Left kidney (tissue), 2 donors: ENCODE data around the gene LPAR2. TPM values are rescaled to one million over a fixed set of nuclear protein-coding genes. Genes with fewer than 3 reads are reported as not detected.
A peak's percentile ranks its signal among the peaks of the same experiment; 100 is the strongest.
"Not testable (repeated sequence)": the region's sequence is repeated elsewhere in the genome, so short reads cannot be mapped to it uniquely, and the experiment has no call there.

Source experiments
- DNase-seq: peaks from one replicate; pipeline ENCODE4 v3.0.0-alpha.2; 2013
- polyA plus RNA-seq: library from polyadenylated mRNA; unstranded; fragments of 120-200 nt; gene quantifications from one replicate; pipeline ENCODE4 v1.2.1, GENCODE V29; 2013; ENCODE audit not compliant: insufficient read length

Gene LPAR2
- polyA plus RNA-seq, 1 donor = 26.1 TPM

DNA sequence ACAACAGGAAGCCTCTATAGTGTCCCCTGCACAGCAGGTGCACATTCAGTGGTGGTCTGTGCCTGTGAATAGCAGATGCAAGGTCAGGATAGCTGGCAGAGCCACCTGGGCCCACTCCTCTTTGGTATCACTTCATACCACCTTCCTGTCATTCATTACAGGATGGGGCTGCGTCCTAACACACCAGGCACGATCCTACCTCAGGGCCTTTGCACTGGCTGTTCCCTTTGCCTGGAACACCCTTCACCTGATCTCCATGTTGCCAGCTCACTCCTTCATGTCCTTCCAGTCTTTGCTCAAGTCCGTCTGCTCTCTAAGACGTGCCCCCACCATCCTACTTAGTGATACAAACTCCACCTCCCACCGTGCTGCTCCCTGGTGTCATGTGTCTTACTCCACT is 4.6 kb upstream of the LPAR2 start:
- no peak for DNase-seq

DNA sequence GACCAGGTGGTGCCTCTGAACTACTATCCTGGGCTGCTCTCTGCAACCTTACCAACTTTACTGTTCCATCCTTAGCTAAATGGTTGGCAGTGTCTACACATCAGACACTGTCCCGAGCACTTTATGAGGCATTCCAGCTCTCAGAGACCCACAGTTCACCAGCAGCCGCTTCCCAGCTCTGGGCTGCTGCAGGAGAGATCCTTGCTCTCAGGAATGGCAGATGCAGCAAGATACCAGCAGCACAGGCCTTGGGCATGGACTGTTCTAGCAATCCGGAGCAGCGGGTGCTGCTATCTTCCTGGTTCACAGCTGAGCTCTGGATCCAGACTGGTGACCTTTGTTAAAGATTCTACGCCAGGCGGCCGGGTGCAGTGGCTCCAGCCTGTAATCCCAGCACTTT is 3.3 kb upstream of the LPAR2 start:
- DNase-seq = no peak

DNA sequence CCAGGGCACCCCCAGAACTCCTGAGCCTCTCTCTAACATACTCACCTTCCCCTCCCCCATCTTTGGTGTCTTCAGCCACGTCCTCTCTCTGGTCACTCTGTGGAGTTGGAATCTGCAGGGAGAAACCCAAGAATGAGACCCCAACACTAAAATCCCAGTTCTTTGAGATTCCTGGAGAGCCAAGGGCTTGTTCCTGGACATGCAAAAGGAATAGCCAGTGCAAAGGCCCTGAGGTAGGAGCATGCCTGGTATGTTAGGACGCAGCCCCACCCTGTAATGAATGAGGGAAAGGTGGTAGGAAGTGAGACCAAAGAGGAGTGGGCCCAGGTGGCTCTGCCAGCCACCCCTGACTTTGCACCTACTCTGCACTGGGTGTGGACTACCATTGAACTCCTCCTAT is 2.4 kb upstream of the LPAR2 start:
- DNase-seq = no peak

DNA sequence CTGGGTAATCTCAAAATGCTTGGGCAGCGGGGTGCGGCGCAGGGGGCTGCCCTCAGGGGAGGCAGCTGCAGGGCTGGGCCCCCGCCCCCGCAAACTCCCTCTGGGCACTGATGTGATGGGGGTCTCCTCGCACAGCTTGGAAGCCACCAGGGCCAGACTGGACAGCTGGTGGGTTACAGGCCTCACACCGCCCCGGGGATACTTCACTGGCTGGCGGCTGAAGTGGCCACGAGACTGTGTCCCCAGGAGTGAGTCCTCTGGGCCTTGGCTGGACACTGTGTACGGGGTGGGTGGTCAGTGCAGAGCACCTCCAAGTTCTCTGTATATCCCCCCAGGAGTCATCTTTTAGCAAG is 2.0 kb upstream of the LPAR2 start:
- no peak for DNase-seq

DNA sequence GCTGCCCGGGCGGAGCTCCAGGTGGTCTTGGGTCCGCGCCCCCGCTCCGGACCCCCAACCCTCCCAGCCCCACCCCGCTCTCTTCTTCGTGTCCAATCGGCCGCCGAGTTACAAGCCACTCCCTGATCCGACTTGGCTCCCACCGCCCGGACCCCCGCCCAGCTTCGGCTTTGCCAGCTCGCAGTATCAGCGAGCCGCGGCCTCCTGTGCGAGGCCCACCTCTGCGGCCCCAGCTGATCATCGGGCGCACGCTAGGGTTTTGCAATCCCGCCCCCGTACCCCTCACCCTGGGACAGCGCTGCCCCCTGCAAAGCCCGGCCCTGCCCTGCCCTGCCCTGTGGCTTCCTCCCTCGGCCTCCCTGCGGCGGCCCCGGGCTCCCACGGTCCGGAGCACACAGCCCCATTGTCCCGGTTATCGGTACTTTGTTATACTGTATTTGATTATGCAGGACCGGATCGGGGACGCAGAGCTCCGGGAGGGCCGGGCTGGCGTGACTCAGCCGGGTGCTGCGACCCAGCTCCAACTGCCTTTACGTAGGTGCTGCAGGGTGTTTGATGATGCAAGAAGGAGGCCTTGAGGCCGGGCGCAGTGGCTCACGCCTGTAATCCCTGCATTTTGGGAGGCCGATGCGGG is 598 bp upstream of the LPAR2 start:
- peak; percentile 75 for DNase-seq

DNA sequence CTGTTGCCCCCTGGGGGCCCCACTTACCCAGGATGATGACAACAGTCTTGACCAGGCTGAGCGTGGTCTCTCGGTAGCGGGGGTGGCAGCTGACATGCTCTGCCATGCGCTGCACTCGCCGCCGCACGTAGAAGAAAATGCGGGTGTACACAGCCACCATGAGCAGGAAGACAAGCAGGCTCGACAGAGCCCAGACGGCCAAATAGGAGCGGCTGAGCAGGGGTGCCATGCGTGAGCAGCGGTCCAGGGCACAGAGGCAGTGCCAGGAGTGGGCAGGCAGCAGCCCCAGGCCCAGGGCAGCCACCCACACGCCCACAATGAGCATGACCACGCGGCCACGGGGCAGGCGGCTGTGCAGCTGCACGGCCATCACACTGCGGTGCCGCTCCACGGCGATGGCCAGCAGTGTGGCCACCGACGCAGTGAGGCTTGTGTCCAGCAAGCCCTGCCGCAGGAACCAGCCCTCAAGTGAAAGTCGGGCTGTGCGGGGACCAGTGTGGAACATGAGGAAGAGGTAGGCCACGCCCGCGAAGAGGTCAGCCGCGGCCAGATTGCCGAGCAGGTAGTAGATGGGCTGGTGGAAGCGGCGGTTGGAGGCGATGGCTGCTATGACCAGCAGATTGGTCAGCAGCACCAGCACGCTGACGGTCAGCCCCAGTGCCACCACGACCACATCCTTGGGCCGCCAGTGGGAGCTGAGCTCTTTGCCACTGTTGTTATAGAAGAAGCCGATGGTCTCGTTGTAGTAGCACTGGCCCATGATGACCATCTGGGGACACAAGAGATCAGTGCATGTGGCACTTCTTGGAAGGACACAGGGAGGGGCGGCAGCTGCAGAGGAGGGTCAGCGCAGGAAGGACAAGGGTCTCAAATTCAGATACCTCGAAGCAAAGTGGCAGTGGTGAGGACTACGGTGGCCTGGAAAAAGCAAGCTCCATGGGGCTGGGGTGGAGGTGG is 1.2 kb downstream of the LPAR2 start:
- no peak for DNase-seq

DNA sequence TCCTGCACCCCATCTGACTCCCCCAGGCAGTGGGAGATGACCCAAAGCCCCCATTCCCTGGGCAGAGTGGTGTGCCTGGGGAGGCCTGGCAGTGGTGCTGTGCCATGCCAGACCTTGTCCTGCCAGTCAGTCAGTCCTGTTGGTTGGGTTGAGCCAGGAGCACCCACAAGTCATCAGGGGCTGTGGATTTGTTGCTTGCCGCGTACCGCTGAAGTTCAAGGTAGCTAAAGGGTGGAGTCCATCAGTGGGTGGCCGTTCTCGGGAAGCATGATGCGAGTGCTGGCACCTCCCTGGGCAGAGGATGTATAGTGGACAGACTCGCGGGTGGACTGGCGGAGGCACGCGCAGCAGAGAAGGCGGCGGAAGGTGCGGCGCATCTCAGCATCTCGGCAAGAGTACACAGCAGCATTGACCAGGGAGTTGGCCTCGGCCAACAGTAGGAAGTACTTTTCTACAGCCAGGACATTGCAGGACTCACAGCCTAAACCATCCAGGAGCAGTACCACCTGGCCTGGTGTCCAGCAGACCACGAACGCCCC is 3.9 kb downstream of the LPAR2 start:
- DNase-seq = no peak

DNA sequence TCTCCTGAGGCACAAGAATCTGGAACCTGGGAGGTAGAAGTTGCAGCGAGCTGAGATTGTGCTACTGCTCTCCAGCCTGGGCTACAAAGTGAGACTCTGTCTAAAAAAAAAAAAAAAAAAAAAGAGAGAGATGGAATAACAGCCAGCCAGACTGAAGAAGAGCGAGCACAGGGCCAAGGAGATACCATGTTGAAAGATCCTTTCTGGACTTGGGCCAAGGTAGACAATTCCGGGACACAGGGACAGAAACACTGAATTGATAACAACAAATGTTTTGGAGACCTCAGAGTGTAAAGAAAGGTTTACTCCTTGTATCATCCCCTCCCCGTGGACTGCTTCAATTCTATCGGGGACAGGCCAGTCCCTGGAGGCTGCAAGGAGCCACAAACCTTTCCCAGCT is 4.6 kb downstream of the LPAR2 start:
- no peak for DNase-seq

DNA sequence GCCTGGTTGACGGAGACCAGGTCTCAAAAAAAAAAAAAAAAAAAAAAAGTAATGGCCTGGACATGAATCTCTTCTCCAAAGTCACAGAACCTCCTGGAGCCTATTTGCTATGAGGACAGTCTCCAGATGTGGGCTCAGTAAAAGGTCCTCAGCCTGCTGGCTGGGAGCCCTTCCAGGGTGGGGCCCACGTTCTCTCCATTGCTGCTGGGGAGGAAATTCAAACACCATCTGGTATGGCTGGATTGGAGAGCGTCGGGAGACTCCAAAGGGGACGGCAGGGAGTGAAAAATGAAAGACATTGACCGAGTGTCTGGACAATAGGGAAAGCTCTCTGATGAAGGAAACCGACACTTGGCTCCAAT is 8.2 kb downstream of the LPAR2 start:
- DNase-seq = no peak

DNA sequence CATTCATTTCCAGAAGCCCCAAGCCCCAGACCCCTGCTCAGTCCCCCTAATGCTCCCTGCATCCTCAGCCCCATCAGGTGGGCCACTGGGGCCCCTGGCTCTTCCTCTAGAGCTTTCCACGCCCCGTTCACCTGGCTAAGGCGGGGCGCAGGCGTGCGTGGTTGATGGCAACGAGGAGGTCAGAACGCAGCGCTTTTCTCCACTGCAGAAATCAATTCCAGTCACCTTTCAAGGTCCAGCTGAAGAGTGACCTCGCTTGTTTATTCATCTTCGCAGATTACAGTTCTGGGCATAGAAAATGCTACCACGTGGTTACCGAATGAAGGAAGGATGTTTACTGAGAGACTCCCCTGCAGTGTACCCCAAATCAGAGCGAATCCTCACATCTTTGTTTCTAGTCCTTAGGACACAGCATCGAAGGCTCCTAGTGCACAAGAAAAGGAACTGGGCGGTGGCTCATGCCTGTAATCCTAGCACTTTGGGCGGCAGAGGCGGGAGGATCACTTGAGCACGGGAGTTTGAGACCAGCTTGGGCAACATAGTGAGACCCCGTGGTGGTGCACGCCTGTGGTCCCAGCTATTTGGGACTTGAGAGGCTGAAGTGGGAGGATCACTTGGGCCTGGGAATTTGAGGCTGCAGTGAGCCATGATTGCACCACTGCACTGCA is 8.7 kb downstream of the LPAR2 start:
- DNase-seq = no peak

DNA sequence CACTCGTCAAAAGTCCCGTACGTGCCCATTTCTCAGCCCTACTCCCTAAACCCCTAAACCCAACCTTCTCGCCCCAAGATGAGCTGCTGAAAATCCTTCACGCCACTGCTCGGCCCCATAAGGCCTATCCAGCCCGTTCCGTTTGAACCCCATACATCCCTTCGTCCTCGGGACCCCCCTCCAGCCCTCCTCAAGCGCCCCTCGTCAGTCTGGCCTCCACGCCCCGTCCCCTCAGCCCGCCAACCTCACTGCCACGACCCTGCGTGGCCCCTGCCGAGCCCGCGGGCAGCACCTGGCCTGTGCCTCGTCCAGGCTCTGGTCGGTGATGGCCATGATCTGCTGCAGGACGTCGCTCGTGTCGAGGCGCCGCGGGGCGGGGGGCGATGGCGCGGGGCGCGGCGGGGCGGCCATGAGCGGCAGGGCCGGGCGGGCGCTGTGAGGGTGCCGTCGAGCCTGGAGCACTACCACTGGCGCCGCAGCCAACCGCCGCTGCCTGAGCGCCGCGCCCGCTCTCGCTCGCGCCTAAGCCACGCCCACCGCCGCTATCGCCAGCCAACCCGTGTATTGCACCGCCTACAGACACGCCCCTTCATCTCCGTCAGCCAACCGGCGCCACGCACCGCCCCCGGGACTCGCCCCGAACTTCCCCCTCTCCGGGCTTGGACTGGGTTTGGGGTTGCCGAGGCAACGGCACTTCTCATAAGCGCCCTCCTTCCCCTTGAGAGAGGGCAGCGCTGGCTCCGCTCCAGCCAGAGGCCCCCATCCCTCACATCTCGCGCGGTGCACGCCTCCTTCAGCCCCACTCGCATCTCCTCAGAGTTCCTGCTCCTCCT is 9.6 kb downstream of the LPAR2 start, which contains the start of gene PBX4:
PBX4 (minus strand) TSS at position 469 of the 833 bp plus-strand sequence; CDS start at position 411, 58 bp downstream.
- DNase-seq = peak; percentile 95

DNA sequence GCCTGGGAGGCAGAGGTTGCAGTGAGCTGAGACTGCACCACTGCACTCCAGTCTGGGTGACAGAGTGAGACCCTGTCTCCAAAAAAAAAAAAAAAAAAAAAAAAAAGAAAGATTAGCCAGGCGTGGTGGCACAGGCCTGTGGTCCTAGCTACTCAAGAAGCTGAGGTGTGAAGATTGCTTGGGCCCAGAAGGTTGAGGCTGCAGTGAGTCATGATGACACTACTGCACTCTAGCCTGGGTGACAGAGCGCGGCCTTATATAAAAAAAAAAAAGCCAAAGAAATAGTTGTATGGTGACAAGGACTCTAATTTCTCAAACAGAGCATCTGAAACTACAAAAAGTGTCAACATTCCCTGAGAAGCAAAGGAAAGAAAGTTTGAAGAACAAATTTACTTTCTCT is 12.9 kb downstream of the LPAR2 start:
- DNase-seq = no peak

DNA sequence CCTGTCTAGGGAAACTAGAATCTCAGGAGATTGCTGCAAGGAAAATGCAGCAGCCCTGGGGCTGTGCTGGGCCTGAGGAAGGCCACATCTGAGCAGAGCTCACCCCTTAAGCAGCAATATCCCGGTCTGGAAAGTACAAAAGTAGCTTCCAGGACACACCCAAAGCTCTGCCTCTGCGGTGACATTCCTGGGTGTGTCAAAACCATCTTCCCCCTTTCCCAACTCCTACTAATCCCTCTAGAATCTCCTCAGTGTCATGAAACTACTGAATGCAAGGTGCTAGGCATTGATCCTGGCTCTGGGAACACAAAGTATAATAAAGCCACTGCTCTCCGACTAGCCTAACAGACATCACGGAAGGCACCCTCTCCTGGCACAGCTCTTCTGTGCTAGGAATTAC is 14.5 kb downstream of the LPAR2 start:
- no peak for DNase-seq

DNA sequence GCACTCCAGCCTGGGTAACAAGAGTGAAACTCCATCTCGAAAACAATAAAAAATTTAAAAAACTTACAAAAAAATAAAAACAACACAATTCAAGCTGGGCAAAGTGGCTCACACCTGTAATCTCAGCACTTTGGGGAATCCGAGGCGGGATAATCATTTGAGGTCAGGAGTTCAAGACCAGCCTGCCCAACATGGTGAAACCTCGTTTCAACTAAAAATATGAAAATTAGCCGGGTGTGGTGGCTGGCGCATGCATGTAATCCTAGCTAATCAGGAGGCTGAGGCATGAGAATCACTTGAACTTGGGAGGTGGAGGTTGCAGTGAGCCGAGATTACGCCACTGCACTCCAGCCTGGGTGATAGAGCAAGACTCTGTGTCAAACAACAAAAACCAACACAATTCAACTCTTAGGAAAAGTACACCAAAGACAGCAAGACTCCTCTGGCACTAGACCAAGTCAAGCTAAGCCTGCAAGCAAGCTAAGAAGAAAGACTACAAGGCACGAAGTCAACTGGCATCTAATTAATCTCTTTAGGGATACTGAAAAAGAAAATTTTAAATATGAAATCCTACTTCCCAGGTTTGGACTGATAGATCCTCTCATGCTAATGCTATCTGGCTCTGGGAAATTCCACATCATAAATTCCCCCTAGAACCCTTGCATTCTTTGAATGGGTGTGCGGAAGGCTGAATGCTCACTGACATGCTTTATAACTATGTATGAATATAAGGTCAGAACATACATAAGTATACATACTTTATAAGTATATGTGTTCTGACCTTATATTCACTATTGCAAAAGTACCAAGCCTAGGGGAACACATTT is 17.4 kb downstream of the LPAR2 start:
- no peak for DNase-seq

DNA sequence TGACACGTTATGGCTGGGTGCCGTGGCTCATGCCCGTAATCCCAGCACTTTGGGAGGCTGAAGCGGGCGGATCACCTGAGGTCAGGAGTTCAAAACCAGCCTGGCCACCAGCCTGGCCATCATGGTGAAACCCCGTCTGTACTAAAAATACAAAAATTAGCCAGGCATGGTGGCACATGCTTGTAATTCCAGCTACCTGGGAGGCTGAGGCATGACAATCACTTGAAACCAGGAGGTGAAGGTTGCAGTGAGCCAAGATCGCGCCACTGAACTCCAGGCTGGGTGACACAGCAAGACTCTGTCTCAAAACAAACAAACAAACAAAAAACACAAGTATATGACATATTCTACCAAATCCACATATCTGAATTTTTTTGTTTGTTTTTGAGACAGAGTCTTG is 21.3 kb downstream of the LPAR2 start:
- not testable (repeated sequence) for DNase-seq

DNA sequence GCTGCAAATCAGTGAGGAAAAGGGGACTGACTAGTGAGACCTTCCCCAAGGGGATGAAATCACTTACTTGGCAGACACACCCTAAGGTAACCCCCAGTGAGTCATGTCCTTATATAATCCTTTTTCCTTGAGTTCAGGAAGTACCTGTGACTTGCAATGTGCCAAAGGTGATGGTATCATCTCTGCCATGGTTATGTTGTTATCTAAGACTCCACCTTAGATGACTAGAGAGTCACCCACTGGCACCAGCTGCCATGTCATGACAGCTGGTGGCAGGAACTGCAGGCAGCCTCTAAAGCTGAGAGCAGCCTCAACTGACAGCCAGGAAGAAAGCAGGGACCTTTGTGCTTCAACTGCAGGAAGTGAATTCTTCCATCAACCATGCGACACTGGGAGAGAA is 22.0 kb downstream of the LPAR2 start:
- DNase-seq = no peak

DNA sequence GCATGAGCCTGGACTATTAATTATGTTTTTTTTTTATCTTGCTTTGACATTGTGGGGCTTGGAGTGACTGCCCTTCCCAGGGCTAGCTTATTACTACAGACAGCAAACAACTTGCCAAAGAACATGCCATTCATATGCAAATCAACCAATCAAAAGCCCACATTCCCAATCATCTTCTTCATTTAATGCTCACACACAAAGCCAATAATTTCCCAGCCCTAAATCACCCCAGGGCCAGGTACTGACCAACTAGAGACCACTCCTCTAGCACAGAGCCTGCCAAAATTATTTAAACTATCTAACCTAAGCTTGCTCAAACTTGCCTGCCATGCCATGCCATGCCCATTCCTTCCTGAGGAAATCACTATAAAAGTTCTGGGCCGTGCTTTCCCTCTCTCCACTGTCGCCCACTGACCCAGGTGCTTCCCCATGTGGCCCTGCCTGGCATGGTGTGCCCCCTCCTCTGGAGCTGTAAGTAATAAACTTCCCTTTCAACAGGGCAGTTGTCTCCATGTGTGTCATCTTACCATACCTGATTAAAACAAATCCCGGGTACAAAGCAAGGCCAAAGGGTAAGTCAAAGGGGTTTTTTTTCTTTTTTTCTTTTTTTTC is 25.2 kb downstream of the LPAR2 start:
- no peak for DNase-seq

DNA sequence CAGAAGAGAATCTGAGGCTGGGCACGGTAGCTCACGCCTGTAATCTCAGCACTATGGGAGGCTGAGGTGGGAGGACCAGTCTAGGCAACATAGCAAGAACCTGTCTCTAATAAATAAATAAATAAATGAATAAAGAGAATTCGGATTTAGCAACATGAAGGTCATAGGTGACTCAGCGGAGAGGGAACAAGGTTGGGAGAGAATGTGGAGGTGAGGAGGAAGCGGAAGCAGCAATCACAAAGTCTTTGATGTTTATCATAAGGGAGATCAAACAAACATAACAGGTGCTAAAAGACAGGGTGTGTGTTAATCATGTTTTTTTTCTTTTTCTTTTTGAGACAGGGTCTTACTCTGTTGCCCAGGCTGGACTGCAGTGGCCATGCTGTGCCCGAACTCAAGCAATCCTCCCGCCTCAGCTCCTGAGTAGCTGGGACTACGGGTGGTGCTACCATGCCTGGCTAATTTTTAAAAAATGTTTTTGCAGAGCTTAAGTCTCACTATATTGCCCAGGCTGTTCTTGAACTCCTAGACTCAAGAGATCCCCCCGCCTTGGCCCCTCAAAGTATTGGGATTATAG is 25.8 kb downstream of the LPAR2 start:
- DNase-seq = no peak

DNA sequence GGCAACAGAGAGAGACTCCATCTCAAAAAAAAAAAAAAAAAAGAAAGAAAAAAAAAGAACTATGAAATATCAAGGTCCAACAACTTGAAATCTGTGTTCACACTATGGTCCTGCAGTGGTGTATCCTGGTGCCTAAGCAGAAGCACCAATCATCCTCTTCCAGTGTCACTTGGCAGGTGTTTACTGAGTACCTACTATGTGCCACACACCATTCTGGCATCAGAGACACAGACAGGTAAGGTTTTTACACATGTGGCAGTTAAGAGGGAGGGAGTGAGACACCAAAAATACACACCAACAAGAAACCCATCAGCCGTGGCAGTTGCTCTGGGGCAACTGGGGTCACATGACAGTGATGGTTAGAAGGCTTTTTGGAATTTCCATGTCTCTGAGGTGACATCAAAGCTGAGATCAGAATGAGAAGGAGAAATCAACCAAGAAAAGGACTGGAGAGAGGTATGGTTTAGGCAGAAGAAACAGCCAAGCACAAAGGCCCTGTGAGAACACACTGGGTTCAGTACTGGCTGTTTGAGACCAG is 27.2 kb downstream of the LPAR2 start:
- no peak for DNase-seq
